Pancreas (tissue), 10 donors: ENCODE measurements around the gene LYPD5. TPM values are rescaled to one million over a fixed set of nuclear protein-coding genes. Genes with fewer than 3 reads are reported as not detected.
"Not testable (repeated sequence)": the region's sequence is repeated elsewhere in the genome, so short reads cannot be mapped to it uniquely, and the experiment has no call there.

ENCODE experiments used
- ATAC-seq, 4 donors: fragments of 200-7000 bp; cut with Tn5 transposase; one replicate each; pipeline versions ENCODE4 v1.8.0 to v1.9.1; 2020; ENCODE audit warnings: mild to moderate bottlenecking in 4 of 4, moderate library complexity in 4 of 4
- DNase-seq, 6 donors: peaks; one replicate each; pipeline ENCODE4 v3.0.0-alpha.2; 2020
- FAIRE-seq: peaks from 2 replicates; lab custom pipeline; 2012; peaks lifted over from hg19 to GRCh38; lab: Jason Lieb, UNC
- H3K27ac ChIP-seq, 4 donors: fragments of 200-600 bp; sonication (generic); 1 replicate in 3 of 4; 2 replicates in 1 of 4; pipeline versions ENCODE4 v1.5.0 to v1.8.0; 2020
- H3K27me3 ChIP-seq, 4 donors: fragments of 200-600 bp; one replicate each; pipeline ENCODE4 v1.8.0; 2021
- H3K36me3 ChIP-seq, 3 donors: fragments of 200-600 bp; sonication (generic) in 1 of 3; one replicate each; pipeline versions ENCODE4 v1.5.0 to v1.8.0; 2020 to 2021
- H3K4me1 ChIP-seq, 3 donors: fragments of 200-600 bp; one replicate each; pipeline ENCODE4 v1.8.0; 2021
- H3K4me3 ChIP-seq, 4 donors: fragments of 200-600 bp; sonication (generic) in 2 of 4; one replicate each; pipeline versions ENCODE4 v1.5.0 to v1.8.0; 2020 to 2021
- H3K9me3 ChIP-seq, 4 donors: fragments of 200-600 bp; one replicate each; pipeline ENCODE4 v1.8.0; 2021
- WGBS, 2 donors: extraction: QIAGEN DNeasy Blood & Tissue Kit; methylation state at CpG; one replicate each; pipeline ENCODE4 v1.1.7; 2013; 5-methylcytosine and 5-hydroxymethylcytosine counted together
- intact Hi-C, 3 donors: fragments of 100-400 bp; cut with DNase I; formaldehyde crosslinking; loops; one replicate each; pipeline versions ENCODE4 v1.11.1 to v1.14.2; 2022
- polyA plus RNA-seq, 2 donors: library from polyadenylated mRNA; stranded (reverse); fragments of 200-250 nt; gene quantifications; one replicate each; pipeline ENCODE4 v1.2.3, GENCODE V29; 2013
- total RNA-seq, 6 donors: library from RNA; stranded (reverse); fragmentation: NEBNext Ultra II Directional in 4 of 6; extraction: Animal tissue kit (Norgen Biotek cat#: 25700) in 4 of 6; gene quantifications; one replicate each; pipeline versions ENCODE4 v1.2.1 to v1.2.4, GENCODE V29; 2021 to 2023
- TF ChIP-seq, protein P1 (sequence below), 4 donors: fragments of 200-600 bp; sonication (generic) in 3 of 4; IDR thresholded peaks; one replicate each; pipeline versions ENCODE4 v1.5.0 to v1.8.0; 2021; ENCODE audit warnings: antibody characterized with exemption in 4 of 4
- donor health status: healthy with polysubstance abuse.
- donor health status: DM: no; HTN: no; CAD: no; lungs with moderate emphysema.
- donor health status: DM: no; HTN: no; CAD: no.
- donor health status: control.
- donor health status: control.
- donor health status: Bipolar disorder and iron deficiency.
- donor health status: DM: yes; HTN: yes; CAD: no.
- donor health status: DM: no; HTN: no; CAD: no.
- donor health status: DM: no; HTN: no; CAD: no.
- donor health status: DM: yes; HTN: yes; CAD: no.

Gene LYPD5
- total and polyA plus RNA-seq, 8 donors = 0.09 to 1.2 (median 0.34) TPM

DNA sequence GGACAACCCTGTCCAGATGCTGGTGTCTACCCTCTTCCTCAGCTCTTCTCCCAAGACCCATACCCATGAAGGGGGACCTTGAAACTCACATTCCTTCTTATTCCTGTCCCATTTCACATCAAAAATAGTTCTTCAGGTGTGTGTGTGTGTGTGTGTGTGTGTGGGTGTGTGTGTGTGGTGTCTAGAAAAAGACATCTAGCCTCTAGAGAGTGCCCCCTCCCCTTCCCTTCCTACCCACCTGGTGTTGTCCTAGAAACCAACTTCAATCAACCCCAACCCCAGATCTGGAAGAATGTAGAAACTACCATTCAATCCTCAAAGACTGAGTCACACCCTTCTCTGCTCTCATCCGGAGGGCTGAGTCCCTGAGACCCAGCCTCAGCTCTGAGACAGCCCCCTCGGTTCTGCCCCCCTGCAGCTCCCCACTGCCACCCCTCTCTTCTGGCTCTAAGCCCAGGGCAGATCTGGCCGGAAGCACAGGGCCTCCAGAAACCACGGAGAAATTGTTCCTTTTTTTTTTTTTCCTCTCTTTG, 25.0 kb downstream of the LYPD5 start:
- H3K4me1 ChIP-seq = peaks cover 0 to 7% (median 0%) of the 10 kb centered on the region in 3 donors
- no peak for FAIRE-seq
- TF ChIP-seq, protein P1, sequence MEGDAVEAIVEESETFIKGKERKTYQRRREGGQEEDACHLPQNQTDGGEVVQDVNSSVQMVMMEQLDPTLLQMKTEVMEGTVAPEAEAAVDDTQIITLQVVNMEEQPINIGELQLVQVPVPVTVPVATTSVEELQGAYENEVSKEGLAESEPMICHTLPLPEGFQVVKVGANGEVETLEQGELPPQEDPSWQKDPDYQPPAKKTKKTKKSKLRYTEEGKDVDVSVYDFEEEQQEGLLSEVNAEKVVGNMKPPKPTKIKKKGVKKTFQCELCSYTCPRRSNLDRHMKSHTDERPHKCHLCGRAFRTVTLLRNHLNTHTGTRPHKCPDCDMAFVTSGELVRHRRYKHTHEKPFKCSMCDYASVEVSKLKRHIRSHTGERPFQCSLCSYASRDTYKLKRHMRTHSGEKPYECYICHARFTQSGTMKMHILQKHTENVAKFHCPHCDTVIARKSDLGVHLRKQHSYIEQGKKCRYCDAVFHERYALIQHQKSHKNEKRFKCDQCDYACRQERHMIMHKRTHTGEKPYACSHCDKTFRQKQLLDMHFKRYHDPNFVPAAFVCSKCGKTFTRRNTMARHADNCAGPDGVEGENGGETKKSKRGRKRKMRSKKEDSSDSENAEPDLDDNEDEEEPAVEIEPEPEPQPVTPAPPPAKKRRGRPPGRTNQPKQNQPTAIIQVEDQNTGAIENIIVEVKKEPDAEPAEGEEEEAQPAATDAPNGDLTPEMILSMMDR (IDR thresholded peaks at IDR 0.05) = no peak
- no peak overlapping the region for H3K4me3 ChIP-seq
- ATAC-seq = peak in 1 of 4 donors; percentile 20
- no peak overlapping the region for H3K27ac ChIP-seq
- 19 to 24% methylated on average over 4 of the region's 4 CpGs for WGBS, 2 donors
- intact Hi-C loops = no loop called here
- no peaks in the 10 kb centered on the region for H3K9me3 ChIP-seq
- DNase-seq = no peak
- H3K27me3 ChIP-seq = no peaks in the 10 kb centered on the region
- no peaks in the 10 kb centered on the region for H3K36me3 ChIP-seq

DNA sequence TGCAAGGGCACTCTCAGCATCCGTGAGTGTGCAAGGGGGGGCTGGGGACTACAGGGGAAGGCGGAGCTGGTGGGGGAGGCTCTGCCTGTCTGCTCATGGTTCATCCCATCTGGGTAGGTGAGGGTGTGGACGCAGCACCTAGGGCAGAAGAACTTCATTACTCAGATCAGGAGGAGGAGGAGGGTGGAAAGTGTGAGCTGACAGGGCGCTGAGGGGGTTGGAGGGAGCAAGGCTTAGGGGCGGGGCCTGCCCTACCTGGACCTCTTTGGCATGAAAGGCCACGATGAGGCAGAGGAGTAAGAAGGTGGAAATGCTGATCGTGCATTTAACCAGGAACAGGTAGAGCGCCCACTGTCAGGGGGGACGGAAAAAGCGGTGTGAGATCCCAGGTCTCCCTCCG, 26.0 kb downstream of the LYPD5 start:
- FAIRE-seq (no peak), ATAC-seq (no peak), DNase-seq (no peak)
- Histone ChIP-seq H3K27me3 (no peaks in the 10 kb centered on the region), H3K36me3 (no peaks in the 10 kb centered on the region), H3K4me3 (no peak overlapping the region), H3K27ac (no peak overlapping the region), H3K4me1 (peaks cover 0 to 7% (median 0%) of the 10 kb centered on the region in 3 donors), H3K9me3 (no peaks in the 10 kb centered on the region)
- intact Hi-C loops = no loop called here
- TF ChIP-seq, protein P1 (IDR thresholded peaks at IDR 0.05) = no peak
- 64 to 69% methylated on average over 11 of the region's 11 CpGs for WGBS, 2 donors

DNA sequence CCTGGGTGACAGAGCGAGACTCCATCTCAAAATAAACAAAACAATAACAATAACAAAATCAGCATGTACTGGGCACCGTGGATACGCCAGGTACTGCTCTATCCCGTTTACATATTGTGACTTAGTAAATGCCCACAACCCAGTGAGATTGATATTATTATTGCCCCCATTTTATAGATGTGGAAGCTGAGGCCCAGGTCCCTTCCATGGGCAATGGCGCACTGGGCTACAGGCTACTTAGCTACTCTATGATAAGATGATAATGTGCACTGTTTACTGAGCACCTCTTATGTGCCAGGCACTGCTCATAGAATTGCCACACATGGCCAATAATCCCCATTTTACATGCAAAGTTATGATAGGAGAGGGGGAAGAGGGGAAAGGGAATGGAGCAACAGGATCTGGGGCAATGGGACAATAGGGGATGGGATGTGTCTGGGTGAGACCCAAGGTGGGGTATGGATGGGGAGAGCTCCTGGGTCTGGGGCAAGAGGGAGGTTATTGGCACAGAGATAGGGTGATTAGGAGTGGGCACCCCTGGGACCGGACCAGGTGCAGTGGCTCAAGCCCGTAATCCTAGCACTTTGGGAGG, 26.9 kb downstream of the LYPD5 start:
- intact Hi-C loops = no loop called here
- no peak overlapping the region for H3K4me3 ChIP-seq
- peaks cover 0 to 7% (median 0%) of the 10 kb centered on the region in 3 donors for H3K4me1 ChIP-seq
- ATAC-seq (no peak), FAIRE-seq (no peak), DNase-seq (no peak)
- H3K9me3 ChIP-seq = no peaks in the 10 kb centered on the region
- no peaks in the 10 kb centered on the region for H3K36me3 ChIP-seq
- H3K27ac ChIP-seq = no peak overlapping the region
- WGBS, 2 donors = 84 to 90% methylated on average over 7 of the region's 7 CpGs
- TF ChIP-seq, protein P1 (IDR thresholded peaks at IDR 0.05) = no peak
- H3K27me3 ChIP-seq = no peaks in the 10 kb centered on the region

DNA sequence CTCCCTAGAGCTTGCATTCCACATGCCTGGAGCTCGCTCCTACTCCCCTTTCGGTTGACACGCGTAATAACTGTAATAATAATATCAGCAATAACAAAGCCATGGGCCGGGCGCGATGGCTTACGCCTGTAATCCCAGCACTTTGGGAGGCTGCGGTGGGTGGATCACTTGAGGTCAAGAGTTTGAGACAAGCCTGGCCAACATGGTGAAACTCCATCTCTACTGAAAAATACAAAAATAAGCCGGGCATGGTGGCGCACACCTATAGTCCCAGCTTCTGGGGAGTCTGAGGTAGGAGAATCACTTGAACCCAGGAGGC, 27.3 kb downstream of the LYPD5 start:
- H3K27me3 ChIP-seq, H3K27ac ChIP-seq, FAIRE-seq, H3K4me3 ChIP-seq, DNase-seq, H3K4me1 ChIP-seq, H3K9me3 ChIP-seq, H3K36me3 ChIP-seq, intact Hi-C loops, ATAC-seq: not testable (repeated sequence)
- 81 to 82% methylated on average over 11 of the region's 11 CpGs for WGBS, 2 donors

DNA sequence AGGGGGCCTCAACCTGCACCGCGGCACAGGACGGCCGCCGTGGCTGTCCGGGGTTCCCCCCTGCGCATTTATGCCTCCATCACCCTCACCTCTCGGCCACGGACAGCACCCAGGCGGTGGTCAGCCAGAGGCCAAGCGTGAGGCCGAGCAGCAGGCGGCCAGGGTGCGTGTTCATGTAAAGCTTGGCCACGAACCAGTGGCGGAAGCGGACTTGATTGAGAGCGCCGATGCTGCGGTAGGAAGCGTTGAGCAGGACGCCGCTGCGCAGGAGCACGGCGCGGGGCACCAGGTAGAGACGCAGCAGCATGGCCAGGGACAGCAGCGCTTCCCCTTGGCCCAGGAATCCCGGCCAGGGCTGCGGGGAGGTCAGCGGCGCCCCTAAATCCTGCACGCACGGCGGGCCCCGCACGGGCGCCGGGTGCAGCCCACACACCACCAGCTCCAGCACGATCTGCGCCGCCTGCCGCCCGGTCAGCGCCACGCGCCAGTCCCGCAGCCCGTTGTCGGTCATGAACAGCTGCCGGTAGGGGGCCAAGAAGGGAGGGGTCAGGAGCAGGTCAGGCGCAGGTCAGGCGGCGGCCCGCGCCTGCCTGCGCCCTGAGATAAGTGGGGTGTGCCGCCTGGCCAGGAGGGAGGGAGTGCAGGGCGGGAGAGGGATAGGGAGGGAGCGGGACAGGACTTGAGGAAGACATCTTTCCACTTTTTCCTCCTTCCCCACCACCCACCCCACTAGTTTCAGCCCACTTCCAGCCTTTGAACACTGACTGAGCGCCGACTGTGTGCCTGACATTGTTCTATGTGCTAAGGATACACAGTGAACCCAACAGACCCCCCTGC, 27.9 kb downstream of the LYPD5 start:
- ATAC-seq = peak; percentile 83 to 96 (median 90)
- peak; percentile 37 to 88 (median 71) for DNase-seq
- Histone ChIP-seq H3K4me3 (peak overlapping the region in 2 of 4 donors; percentile 22 to 38), H3K36me3 (no peaks in the 10 kb centered on the region), H3K27ac (no peak overlapping the region), H3K9me3 (no peaks in the 10 kb centered on the region), H3K27me3 (no peaks in the 10 kb centered on the region), H3K4me1 (peaks cover 0 to 7% (median 0%) of the 10 kb centered on the region in 3 donors)
- intact Hi-C loops = no loop called here
- FAIRE-seq = no peak
- WGBS, 2 donors = 7 to 9% methylated on average over 63 of the region's 63 CpGs
- TF ChIP-seq, protein P1 (IDR thresholded peaks at IDR 0.05) = peak in 3 of 4 donors; percentile 24 to 57 (median 39)
